AG09309 (cell line): Measurements from ENCODE around the gene IER5L.
"Not testable (repeated sequence)": the region's sequence is repeated elsewhere in the genome, so short reads cannot be mapped to it uniquely, and the experiment has no call there.

Source experiments
- DNase-seq: peaks from one replicate; pipeline ENCODE4 v3.0.0-alpha.2; 2010; ENCODE audit warnings: low read depth
- H3K4me3 ChIP-seq: 2 replicates; pipeline ENCODE4 v1.5.1; 2011; ENCODE audit warnings: mild to moderate bottlenecking, low read depth, low read length, moderate library complexity; ENCODE audit not compliant: control insufficient read depth
- CTCF ChIP-seq: IDR thresholded peaks from 2 replicates; pipeline ENCODE4 v1.5.1; 2011; ENCODE audit warnings: mild to moderate bottlenecking, low read depth, low read length, inconsistent platforms; ENCODE audit not compliant: insufficient read depth, control insufficient read depth; ENCODE audit errors: missing control alignments

IER5L gene

GRCh38 chr9:129171993-129172751 is 5.9 kb downstream of the IER5L start:
- TF ChIP-seq CTCF: no peak
- no peak for DNase-seq

GRCh38 chr9:129170229-129170628 is 7.8 kb downstream of the IER5L start:
- H3K4me3 ChIP-seq: no peak overlapping the region
- TF ChIP-seq CTCF: no peak
- no peak for DNase-seq

More at GRCh38 chr9:129171993-129172751, 5.9 kb downstream of the IER5L start:
- no peak overlapping the region for H3K4me3 ChIP-seq

DNA sequence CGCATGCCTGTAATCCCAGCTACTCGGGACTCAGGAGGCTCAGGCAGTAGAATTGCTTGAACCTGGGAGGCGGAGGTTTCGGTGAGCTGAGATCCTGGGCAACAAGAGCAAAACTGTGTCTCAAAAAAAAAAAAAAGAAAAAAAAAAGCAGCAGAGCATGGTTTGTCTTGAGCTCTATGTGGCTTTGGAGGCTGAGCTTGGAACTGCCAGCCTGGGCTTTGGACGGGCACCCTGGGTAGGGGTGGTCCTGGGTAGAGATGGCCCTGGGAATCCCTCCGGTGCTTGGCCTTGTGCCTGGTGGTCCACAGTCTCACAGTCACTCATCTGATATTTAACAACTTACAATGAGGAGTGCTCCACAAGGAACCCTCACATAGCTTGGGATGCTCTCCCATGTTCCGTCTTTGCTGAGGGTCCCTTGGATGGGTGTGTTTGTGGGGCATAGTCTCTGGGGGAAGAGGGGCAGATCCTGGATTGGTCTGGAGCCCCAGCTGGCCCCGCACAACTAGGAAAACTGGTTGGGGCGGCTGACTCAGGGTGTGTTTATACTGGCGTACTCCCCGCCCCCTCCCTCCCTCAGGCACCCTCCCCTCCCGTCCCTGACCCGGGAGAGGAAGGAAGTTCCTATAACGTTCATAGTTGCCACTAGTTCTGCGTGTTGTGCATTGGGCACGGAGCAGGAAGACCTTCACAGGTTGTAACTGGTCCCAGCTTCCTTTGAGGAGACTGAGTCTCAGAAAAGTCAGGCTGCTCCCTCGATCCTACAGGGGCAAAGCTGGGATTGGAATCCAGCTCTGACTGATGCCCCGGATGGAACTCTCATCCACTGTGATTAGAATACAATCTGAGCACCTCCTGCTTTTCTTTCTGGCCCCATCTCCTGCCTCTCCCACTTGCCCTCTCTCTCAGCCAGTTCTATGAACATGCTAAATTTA is 11.2 kb downstream of the IER5L start:
- no peak overlapping the region; the same call in 1 of the 2 replicates for H3K4me3 ChIP-seq
- DNase-seq: no peak
- TF ChIP-seq CTCF: no peak

- no peak for TF ChIP-seq CTCF
- H3K4me3 ChIP-seq: no peak overlapping the region
- DNase-seq: no peak
Measured at GRCh38 chr9:129165198-129165597, 12.9 kb downstream of the IER5L start.

DNA sequence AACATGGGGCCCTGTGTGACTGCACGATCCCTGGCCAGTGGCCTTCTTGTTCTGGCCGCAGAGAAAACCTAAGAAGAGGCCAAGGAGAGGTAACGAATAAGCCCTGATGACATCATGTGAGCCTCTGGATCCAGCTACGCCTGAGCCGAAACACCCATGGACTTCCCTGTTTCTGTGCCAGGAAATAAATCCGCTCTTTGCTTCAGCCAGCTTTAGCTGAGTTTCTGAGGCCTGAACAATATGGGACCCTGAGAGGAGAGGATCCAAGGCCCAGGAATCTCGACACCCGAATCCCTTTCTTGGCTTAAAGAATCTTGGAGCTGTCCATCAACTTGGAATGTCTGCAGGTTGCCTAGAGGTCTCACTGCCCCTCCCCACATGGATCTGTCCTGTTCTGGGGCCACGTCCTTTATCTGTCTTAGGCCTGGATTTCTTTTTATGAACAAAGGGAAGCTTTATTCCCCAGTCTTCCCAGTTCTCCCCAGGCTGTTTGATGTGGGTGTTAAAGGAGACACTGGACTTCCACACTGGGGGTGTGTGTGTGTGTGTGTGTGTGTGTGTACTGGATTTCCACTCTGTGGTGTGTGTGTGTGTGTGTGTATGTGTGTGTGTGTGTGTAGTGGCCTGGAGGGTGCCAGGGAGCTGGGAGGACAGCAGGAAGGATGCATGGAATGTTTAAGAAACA is 13.7 kb downstream of the IER5L start:
- TF ChIP-seq CTCF: no peak
- H3K4me3 ChIP-seq: no peak overlapping the region
- DNase-seq: no peak

DNA sequence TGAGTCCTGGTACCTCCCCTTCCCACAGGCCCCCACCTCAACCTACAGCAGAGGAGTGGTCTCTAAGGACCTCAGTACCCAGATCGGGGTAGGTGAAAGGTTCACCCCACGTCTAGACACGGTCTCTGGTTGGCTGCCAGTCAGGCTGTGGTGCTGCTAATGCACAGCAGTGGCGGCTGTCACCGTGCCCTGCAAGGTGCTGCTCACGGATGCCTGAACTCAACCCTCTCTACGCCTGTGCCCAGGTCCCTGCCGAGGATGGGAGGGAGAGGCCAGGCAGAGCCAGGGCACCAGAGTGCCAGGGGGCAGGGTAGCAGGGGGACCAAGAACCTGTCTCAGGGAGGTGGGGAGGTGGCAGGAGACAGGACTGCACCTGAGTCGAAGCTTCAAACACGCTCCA is 14.3 kb downstream of the IER5L start:
- no peak for DNase-seq
- TF ChIP-seq CTCF: no peak
- no peak overlapping the region for H3K4me3 ChIP-seq

DNA sequence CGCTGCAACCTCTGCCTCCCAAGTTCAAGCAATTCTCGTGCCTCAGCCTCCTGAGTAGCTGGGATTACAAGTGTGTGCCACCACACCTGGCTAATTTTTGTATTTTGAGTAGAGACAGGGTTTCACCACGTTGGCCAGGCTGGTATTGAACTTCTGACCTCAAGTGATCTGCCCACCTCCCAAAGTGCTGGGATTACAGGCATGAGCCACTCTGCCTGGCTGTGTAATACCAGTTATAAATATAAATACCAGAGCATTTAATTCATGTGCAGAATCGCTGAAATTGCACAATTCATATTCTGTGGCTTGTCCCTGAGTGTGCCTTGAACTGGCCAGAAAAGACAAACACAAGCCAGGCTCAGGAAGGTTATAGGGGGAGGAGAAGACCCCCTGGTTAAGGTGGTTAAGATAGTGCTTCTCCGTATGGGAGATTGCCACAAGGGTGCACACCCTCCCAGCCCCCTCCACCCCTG is 14.8 kb downstream of the IER5L start:
- not testable (repeated sequence) for H3K4me3 ChIP-seq, DNase-seq
